GM19463 (cell line): Measurements from ENCODE around the gene ROS1.
"Not testable (repeated sequence)": the region's sequence is repeated elsewhere in the genome, so short reads cannot be mapped to it uniquely, and the experiment has no call there.

Source experiments
- ATAC-seq: cut with Tn5 transposase; IDR thresholded peaks from one replicate; pipeline ENCODE4 v1.9.1; 2021; ENCODE audit warnings: mild to moderate bottlenecking, moderate library complexity; ENCODE audit not compliant: unreplicated experiment

Gene ROS1

DNA sequence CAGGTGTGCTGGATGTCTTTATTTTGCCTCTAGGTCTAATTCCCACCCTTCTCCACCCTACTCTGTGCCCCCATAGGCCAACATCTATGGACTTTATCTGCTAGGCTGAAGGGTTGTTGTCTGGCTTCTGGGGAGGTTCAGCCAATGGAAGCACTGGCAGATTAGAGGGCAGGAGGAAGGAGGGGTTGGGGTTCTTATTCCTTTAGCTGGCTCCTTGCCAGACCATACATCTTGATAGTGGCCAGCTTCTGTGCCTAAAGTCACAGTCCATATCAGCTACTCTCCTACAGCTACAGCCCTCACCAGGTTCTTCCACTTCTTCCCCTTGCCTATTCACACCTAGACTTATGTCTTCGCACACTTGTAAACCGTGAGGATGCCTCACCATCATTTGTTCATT is 41.1 kb downstream of the ROS1 start:
- ATAC-seq, result no peak

DNA sequence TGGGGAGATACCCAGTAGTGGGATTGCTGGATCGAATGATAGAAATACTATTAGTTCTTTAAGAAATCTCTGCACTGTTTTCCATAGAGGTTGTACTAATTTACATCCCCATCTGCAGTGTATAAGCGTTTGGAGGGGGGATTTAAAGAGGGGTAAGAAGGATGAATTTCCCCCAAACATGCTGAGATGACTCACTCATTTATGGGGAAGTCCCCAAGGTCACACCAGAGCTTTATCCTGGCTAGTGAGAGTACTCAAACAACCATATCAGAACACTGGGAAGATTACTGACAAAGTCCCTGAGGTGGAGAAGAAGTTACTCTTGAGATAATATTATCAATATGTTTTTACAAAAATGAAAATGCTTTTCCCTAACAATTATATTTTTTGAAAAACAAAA is 44.0 kb downstream of the ROS1 start:
- peak; percentile 60 for ATAC-seq

DNA sequence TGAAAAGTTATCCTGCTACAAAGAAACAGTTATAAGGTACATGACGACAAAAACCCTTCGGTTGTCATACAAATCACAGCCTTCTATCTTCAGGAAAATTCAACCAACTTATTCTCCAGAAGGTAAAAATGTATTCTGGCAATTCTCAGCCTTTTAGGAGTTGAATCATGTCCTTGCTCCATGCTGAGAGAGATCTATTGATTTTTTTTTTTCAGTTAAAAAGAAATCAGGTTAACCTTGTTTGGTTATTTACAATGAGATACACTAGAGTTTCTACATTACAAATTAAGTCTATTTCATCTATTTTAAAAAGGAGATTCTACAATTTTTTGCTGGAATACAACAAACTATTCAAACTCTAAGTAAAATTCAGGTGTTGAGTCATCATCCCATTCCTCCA is 45.4 kb downstream of the ROS1 start:
- no peak for ATAC-seq

DNA sequence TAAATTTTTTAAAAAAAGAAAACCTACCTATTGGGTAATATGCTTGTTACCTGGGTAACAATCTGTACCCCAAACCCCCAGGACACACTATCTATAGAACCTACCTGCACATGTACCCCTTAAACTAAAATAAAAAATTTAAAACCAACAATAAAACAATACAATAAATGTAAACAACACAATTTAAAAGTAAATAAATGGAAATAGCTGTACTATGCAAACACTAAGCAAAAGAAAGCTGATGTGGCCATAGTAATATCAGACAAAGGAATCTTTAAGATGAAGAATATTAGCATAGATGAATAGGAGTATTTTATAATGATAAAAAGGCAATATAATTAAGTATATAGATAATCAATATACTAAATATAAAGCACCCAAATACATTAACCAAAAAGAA is 50.3 kb downstream of the ROS1 start:
- ATAC-seq, result no peak

DNA sequence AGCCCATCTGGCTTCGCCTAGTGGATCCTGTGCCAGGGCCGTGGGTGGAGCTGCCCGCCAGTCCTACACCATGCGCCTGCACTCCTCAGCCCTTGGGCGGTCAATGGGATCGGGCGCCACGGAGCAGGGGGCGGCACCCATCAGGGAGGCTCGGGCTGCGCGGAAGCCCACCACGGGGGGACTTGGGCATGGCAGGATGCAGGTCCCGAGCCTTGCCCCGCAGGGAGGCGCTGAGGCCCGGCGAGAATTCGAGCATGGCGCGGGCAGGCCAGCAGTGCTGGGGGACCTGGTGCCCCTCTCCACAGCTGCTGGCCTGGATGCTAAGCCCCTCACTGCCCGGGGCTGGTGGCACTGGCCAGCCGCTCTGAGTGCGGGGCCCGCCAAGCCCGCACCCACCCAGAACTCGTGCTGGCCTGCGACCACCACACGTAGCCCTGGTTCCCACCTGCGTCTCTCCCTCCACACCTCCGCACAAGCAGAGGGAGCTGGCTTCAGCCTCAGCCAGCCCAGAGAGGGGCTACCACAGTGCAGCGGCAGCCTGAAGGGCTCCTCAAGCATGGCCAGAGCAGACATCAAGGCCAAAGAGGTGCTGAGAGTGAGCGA is 52.4 kb downstream of the ROS1 start:
- ATAC-seq, result no peak

DNA sequence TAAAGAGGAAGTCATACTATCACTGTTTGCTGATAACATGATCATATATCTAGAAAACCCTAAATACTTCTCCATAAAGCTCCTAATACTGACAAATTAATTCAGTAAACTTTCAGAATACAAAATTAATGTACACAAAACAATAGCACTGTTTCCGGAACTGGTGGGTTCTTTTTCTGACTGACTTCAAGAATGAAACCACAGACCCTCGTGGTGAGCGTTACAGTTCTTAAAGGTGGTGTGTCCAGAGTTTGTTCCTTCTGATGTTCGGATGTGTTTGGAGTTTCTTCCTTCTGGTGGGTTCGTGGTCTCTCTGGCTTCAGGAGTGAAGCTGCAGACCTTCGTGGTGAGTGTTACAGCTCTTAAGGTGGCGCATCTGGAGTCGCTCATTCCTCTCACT is 53.5 kb downstream of the ROS1 start:
- not testable (repeated sequence) for ATAC-seq

DNA sequence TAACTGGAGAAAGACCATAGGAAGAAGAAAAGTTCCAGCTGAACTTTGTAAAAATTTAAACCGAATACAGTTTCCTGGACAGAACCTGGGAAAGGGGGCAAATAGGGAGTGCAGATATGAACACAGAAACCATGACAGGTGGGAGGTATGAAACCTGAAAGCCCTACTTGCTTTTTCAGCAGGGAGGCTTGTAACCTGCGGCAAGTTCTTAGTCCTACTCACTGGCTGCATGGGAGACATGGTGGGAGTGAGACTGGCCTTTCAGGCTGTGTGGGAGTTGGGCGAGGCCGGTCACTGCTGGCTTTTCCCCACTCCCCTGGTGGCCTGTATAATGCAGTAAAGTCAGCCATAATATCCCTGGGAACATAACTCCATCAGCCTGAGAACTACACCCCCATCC is 54.2 kb downstream of the ROS1 start:
- ATAC-seq, result no peak

DNA sequence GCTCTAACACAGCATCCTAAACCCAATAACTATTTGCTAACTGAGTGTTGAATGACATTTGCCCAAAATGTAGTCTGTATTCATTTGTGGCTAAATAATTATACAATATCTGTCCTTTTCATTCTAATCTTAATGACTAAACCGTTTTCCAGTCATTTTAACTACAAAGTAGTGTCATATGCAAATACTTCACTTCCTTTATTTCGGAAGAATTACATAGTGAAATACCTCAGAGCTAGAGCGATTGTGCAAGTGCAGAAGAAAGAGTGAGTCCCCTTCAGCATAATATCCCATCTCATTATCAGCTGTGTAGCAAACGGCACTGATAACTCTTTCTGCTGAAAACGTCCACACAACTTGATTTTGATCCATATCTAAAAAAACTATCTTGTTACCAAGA is 66.2 kb downstream of the ROS1 start:
- ATAC-seq, result no peak

DNA sequence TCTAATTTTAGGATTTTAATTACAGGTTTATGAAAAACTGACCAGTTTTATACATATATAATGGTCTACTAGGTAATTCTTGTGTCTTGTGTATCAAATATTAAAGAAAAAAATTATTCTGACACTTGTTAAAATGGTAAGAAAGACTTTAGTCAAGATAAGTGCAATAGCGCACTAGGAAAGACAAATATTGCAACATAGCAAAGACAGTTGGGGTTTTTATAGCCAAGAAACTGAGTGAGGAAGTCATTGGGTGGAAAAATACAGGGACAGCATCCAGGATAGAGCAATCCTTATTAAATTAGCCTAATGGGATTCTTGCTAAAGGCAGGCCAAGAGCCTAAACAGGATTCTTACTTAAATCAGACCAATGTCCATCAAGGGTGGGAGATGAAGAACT is 71.1 kb downstream of the ROS1 start:
- no peak for ATAC-seq

DNA sequence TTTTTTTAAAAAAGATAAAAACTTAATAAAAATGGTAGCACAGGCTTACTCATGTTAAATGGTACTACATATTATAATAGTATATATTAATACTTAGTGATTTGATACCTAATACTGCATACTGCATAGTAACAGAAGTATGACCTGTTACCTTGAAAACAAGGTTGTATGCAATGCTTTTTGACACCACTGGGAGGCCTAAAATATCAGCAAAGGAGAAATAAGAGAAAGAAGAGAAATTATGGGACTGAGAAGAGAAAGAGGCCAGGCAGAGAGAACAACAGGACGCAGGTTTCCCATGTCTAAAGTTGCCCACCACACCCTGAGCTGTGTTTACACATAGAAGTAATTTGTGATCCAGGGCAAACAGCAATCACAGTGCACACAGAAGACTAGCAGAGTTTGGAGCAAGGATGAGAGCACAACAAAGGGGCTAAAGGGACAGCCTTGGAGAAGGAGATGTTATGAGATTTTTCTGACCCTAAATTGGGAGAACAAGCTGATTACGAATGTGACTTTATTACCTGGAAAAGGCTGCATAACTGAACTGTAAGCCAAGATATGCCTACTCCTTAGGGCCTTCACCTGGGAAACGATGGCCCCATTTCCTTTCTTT is 73.2 kb downstream of the ROS1 start:
- peak; percentile 63 for ATAC-seq

DNA sequence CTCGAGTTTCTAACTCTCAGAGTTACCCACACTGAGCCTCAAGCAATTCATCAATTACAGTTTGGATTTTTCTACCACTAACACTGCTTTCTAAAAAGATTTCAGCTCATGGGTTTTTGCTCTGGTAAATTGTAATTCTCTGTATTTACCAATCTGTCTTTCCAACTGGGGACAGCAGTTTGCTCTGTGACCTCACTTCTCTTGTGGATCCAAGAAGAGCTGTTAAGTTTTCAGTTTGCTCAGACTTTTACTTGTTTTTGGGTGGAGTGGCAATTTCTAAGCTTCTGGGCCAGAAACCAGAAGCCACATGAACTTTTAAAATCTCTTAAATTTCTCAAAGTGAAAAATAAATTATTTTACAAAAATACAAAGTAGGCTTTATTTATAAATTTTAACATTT is 74.2 kb downstream of the ROS1 start:
- ATAC-seq, result no peak

DNA sequence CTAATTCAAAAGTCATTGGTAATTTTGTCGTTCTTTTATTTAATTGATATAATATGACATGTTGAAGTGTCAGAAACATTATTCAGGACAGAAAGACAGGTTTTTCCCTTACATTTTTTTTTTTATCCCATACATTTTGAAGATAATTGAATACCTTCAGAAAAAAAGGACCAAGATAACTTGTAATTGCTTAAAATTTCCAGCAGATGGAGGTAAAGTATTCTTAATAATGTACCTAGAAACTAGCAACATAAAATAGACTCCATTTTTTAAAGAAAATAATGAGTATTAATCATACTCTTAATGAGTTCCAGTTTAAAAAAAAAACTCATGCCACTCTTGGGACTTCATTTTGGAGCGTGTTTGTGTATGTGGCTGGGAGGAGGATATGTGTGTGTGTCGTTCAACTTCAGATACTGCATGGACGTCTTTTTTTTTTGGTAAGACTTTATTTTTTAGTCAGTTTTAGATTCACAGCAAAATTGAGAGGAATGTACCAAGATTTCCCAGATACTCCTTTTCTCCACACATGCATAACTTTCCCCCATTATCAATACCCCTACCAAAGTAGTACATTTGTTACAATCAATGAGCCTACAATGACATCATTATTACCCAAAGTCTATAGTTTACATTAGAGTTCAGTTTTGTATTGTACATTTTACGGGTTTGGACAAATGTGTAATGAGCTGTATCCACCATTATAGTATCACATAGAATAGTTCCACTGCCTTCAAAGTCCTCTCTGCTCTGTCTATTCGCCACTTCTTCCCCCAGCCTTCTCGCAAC is 79.4 kb downstream of the ROS1 start:
- no peak for ATAC-seq

DNA sequence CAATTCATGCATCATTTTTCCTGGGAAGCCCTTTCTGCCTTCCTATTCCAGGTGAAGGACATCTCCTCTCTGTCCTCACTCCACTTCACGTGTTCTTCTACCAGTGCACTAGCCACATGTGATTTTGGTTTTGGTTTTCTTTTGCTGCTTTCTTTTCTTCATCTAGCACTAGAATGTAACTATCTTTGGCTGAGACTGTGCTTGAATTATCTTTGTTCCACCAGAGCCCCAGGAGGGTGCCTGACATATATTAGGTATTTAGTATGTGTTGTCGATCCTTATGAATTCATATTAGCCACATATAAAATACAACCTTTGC is 80.5 kb downstream of the ROS1 start:
- ATAC-seq, result no peak

DNA sequence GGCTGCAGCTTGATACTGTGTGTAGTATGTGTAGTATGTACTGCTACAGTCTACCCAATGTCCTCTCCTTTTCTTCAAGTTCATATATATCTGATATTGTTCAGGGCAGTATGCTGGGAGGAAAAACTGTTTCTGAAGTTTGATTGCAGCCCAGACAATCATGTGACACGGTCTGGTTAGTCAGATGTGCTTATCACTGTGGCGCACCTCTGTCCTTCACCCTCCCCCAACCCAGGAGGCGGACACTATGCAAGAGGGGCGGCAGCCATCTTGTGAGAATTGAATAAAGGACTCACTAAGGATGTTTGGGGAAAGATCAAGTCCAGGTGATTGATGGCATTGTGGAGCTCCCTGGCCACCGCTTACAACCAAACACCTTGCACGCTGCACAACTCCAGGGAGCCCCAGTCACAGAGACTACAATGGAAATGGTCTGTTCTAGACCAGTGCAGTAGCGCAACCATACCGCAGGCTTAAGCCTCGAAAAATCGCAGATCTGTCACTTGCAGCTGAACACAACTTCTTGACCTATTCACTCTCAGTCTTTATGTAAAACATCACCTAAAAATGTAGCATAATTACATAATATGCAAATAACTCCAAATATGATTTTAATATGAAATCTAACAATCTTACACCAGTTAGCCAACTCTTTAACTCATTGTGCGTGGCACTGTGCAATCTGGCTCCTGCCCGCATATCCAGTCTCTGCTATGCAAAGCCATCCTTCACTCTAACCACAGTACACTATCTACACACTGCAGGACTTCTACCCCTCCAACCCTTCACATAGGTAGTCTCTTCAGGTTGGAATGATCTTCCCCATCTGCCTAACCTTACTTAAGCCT is 81.1 kb downstream of the ROS1 start:
- no peak for ATAC-seq

DNA sequence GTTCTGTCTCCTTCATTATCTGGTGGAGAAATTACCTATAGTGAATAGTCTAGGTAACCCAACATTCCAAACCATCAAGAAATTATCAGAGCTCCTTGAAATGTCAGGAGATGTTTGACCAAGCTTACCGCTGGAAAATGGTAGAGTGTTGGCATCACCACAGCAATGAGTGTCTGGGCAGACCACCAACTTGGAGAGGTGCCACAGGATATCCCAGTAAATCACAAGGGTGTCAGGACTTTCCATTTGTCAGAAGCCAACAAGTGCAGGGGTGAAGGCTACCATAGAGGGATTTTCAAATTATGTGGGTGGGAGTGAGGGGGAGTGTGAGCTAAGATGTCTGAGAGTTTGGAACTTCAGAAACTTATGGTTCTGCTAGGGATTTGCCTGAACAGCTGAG is 87.2 kb downstream of the ROS1 start:
- no peak for ATAC-seq

DNA sequence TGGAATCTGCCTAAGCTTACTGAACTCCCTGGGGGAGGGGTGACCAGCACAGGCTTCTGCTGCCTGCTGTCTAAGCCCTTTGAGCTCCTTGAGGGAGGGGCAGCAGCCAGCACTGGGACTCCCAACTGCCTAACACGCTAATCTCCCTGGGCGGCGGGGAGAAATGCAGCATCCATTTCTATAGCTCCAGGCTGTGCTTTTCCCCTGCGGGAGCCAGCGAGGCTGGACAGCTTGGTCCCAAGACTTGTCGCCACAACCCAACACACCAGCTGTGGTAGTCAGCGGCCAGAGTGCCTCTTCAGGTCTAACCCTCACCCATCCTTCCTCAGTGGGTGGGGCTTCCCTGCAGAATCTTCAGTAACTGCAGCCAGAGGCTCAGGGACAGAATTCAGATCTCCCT is 95.8 kb downstream of the ROS1 start:
- ATAC-seq, result no peak

DNA sequence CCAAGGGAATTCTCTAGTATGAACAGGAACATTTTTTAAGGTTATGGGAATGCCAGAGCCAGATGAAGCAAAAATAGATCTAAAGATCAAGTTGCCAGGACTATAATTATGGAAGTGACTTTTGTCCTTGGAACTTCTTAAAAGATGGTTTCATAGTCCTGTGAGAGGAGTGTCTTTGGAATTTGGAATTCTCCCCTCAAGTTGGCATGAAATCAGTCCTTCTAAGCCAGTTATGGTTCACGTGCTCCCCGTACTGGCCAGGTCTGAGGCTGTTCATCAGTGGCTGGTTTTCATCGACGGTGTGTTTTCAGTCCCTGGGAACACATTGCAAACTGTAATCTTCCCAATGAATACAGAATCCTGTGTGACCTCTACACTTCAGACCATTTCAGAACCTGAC is 97.2 kb downstream of the ROS1 start:
- ATAC-seq, result no peak

DNA sequence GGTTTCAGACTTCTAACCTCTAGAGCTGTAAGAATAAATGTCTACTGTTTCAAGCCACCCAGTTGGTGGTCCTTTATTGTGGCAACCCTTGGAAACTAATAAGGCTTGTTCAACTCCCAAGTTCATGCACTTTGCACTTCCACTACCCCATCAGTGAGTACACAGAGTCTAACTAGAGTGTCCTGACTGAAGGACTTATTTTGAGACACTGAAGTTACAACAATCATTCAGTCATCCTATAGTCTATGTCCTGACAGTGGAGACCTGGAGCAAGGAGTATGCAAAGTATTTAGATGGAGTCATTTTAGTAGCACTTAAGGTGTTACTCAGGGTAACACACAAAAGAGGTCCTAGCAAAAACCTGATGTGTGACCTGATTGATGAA is 97.7 kb downstream of the ROS1 start:
- ATAC-seq, result no peak

DNA sequence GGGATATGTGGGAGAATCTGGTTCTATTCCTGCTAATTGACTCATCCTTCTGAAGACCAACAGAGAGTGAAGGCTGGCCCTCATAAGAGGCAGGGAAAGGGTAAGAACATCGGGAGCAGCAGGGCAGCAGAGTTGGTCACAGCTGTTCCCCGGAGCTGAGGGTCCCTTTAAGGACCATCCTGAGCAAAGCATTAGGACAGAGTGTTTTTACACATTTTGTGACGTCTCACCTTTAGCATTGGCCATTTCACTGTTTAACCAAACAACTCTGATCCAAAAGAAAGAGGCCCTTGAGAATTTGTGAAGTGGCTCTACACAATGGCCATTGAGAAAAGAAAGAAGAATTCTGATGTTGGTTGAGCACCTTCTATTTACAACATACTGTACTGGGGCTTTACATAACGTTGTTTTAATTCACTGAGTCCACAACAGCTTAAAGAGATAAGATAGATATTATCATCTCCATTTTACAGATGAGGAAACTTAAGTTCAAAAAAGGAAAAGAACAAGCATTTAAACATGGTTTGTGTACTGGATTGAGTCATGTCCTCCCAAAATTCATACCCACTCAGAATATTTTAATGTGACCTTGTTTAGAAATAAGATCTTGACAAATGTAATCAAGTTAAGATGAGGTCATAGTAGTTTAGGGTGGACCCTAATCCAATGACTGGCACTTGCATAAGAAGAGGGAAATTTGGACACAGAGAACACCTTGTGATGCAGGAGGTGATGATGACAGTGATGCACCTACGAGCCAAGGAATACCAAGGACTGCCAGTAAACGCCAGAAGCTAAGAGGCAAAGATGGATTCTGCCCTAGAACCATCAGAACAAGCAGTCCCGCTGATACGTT is 98.4 kb downstream of the ROS1 start:
- no peak for ATAC-seq

DNA sequence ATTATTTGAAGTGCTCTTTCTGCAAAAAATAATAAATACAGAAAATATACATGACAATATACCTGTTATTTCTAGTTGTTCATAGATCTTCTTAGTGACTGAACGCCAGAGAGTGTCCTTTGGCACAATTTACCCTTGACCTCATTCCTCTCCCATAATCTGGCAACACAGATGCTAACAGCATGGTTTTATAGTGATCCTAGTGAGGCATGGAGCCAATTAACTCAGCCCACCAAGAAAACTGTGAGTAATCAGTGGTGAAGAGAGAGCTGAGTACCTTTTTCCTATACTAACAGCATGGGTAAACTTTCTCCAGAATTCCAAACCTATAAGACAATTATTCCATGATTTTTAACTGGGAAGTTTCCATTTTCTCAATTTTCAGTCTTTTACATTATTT is 99.3 kb downstream of the ROS1 start:
- no peak for ATAC-seq

DNA sequence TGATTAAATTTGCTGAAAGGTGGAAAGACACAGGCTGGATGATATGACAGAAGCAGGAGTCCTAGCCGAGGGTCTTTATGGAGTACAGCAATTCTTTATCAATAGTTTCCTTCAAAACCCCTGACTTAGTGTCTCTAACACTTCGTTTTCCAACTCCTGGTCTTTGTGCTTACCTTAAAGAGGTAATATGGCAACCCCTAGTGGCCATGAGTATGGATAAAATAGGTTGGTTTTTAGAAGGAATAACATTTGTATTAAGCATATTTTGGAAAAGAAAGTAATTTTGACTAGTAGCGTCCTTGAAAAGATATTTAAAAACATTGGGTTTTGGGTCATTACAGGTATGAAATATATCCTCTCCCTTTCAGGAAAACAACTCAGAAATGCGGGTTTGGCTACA is 108.5 kb downstream of the ROS1 start:
- peak; percentile 45 for ATAC-seq
